Central memory CD8-positive, alpha-beta T cell (primary cell): ENCODE data around the gene IFIT3.
A peak's percentile ranks its signal among the peaks of the same experiment; 100 is the strongest.
"Not testable (repeated sequence)": the region's sequence is repeated elsewhere in the genome, so short reads cannot be mapped to it uniquely, and the experiment has no call there.

Experiments
- ATAC-seq: fragments of 150-1000 bp; cut with Tn5 transposase; replicated peaks from 2 replicates; pipeline ENCODE4 v1.10.0; 2022; ENCODE audit warnings: mild to moderate bottlenecking, moderate FRiP score, moderate number of reproducible peaks; ENCODE audit not compliant: poor library complexity, severe bottlenecking; ENCODE audit errors: extremely low read depth
- DNase-seq, 2 donors: peaks; one replicate each; pipeline ENCODE4 v3.0.0; 2021; ENCODE audit warnings: low spot score in 2 of 2
- H3K27ac Mint-ChIP-seq: one replicate; pipeline ENCODE4 v1.8.0; 2022; ENCODE audit warnings: low read depth, mild to moderate bottlenecking, moderate library complexity, mixed read lengths
- H3K27me3 Mint-ChIP-seq: one replicate; pipeline ENCODE4 v1.8.0; 2022; ENCODE audit warnings: mixed read lengths
- H3K36me3 Mint-ChIP-seq: one replicate; pipeline ENCODE4 v1.8.0; 2022; ENCODE audit warnings: mild to moderate bottlenecking, moderate library complexity, mixed read lengths; ENCODE audit not compliant: insufficient read depth
- H3K4me1 Mint-ChIP-seq: one replicate; pipeline ENCODE4 v1.8.0; 2022; ENCODE audit warnings: mixed read lengths
- H3K4me3 Mint-ChIP-seq: one replicate; pipeline ENCODE4 v1.8.0; 2022; ENCODE audit warnings: mild to moderate bottlenecking, moderate library complexity, mixed read lengths
- H3K9me3 Mint-ChIP-seq: one replicate; pipeline ENCODE4 v1.8.0; 2022; ENCODE audit warnings: mixed read lengths

Gene IFIT3

DNA sequence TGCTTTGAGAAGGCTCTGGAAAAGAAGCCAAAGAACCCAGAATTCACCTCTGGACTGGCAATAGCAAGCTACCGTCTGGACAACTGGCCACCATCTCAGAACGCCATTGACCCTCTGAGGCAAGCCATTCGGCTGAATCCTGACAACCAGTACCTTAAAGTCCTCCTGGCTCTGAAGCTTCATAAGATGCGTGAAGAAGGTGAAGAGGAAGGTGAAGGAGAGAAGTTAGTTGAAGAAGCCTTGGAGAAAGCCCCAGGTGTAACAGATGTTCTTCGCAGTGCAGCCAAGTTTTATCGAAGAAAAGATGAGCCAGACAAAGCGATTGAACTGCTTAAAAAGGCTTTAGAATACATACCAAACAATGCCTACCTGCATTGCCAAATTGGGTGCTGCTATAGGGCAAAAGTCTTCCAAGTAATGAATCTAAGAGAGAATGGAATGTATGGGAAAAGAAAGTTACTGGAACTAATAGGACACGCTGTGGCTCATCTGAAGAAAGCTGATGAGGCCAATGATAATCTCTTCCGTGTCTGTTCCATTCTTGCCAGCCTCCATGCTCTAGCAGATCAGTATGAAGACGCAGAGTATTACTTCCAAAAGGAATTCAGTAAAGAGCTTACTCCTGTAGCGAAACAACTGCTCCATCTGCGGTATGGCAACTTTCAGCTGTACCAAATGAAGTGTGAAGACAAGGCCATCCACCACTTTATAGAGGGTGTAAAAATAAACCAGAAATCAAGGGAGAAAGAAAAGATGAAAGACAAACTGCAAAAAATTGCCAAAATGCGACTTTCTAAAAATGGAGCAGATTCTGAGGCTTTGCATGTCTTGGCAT is 21.1 kb upstream of the IFIT3 start:
- H3K4me1 Mint-ChIP-seq = peaks cover 35% of the 10 kb centered on the region
- no peak for DNase-seq

DNA sequence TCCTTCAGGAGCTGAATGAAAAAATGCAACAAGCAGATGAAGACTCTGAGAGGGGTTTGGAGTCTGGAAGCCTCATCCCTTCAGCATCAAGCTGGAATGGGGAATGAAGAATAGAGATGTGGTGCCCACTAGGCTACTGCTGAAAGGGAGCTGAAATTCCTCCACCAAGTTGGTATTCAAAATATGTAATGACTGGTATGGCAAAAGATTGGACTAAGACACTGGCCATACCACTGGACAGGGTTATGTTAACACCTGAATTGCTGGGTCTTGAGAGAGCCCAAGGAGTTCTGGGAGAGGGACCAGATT is 20.6 kb upstream of the IFIT3 start:
- Mint-ChIP-seq H3K4me1 (peaks cover 31% of the 10 kb centered on the region), H3K9me3 (no peaks in the 10 kb centered on the region), H3K36me3 (peaks cover 44% of the 10 kb centered on the region), H3K27me3 (no peaks in the 10 kb centered on the region), H3K27ac (no peak overlapping the region), H3K4me3 (no peak overlapping the region)
- DNase-seq = no peak
- no peak for ATAC-seq

More for the DNA sequence above, 21.1 kb upstream of the IFIT3 start:
- no peaks in the 10 kb centered on the region for H3K9me3 Mint-ChIP-seq
- no peak for ATAC-seq
- no peak overlapping the region for H3K27ac Mint-ChIP-seq
- no peaks in the 10 kb centered on the region for H3K27me3 Mint-ChIP-seq
- peaks cover 49% of the 10 kb centered on the region for H3K36me3 Mint-ChIP-seq
- no peak overlapping the region for H3K4me3 Mint-ChIP-seq

DNA sequence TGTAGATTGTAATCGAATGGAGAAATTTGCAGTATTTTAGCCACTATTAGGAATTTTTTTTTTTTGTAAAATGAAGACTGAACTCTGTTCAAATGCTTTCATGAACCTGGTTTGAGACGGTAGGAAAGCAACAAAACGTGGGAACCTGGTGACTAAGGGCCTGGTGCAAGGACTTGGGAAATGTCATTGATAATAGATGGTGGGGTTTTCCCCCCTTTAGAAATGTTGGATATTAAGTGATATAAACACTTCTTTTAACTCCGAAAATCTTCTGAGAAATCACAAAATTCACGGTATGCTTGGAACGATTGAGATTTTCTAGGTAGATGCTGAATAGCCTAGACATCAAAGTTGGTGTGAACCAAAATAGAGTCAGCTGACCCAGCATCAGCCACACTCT is 19.5 kb upstream of the IFIT3 start:
- H3K4me3 Mint-ChIP-seq = no peak overlapping the region
- DNase-seq (no peak), ATAC-seq (no peak)
- H3K36me3 Mint-ChIP-seq = peaks cover 41% of the 10 kb centered on the region
- no peaks in the 10 kb centered on the region for H3K27me3 Mint-ChIP-seq
- peaks cover 20% of the 10 kb centered on the region for H3K4me1 Mint-ChIP-seq
- H3K27ac Mint-ChIP-seq = peak overlapping the region; percentile 19
- no peaks in the 10 kb centered on the region for H3K9me3 Mint-ChIP-seq

DNA sequence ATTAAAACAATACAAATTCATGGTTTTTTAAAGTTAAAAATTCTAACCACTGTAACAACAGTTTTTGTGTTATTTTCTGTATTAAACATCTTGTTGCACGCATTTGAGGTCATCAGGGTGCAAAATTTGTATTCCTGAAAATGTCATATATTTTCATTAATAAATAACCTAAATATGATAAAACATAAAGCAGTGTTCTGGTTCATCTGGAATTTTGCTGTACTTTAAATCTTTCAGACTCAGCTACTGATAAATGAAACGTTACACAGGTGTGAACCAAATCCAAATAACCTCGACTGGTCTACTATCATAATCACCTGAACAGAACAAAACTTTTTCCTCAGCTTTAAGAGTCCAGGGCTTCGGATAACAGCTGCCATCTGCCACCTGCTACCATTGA is 19.1 kb upstream of the IFIT3 start:
- H3K27ac Mint-ChIP-seq = no peak overlapping the region
- no peak for ATAC-seq
- no peaks in the 10 kb centered on the region for H3K27me3 Mint-ChIP-seq
- H3K4me3 Mint-ChIP-seq = no peak overlapping the region
- DNase-seq = no peak
- H3K4me1 Mint-ChIP-seq = peaks cover 16% of the 10 kb centered on the region
- H3K9me3 Mint-ChIP-seq = no peaks in the 10 kb centered on the region
- peaks cover 41% of the 10 kb centered on the region for H3K36me3 Mint-ChIP-seq

DNA sequence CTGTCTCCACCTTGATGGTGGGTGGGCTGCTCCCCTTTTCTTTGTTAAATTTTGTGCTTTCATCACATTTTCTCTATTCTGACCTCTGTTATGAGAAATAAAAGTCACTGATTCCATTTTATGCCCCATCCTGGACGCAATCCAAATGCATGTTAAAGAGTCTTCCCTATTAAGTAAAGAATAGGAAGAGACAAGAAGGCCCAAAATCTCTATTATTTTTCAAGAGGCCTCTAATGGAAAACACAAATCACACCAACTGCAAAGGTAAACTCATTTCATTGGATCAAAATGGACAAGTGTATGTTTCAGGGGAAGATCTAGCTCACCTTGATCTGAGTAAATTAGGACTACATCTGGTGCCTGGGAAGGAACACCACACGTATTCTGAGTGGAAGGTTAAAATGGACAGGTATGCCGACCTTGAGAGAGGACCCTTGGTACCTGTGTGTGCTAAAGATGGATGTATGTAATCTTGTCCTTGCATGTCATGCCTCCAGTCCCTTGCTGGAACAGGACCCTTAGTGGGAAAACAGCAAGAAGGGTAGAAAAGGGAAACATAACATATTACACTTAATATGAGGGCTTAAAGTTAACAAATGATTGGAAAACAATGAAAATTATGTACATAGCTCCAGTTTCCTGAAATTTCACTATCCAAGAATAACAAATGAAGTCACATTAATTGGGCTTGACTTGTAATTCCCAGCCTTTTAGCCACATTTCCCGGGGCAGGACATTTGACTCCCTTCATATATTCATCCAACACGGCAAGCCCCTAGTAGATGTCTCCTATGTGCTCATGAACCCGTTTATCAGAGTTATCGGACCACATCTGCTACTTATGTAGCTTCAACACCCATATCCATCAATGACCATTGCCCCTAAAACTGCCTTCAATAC is 18.4 kb upstream of the IFIT3 start:
- Mint-ChIP-seq H3K27ac (no peak overlapping the region), H3K4me3 (no peak overlapping the region), H3K36me3 (peaks cover 38% of the 10 kb centered on the region), H3K9me3 (no peaks in the 10 kb centered on the region), H3K27me3 (no peaks in the 10 kb centered on the region), H3K4me1 (peaks cover 9% of the 10 kb centered on the region)
- DNase-seq (no peak), ATAC-seq (no peak)

DNA sequence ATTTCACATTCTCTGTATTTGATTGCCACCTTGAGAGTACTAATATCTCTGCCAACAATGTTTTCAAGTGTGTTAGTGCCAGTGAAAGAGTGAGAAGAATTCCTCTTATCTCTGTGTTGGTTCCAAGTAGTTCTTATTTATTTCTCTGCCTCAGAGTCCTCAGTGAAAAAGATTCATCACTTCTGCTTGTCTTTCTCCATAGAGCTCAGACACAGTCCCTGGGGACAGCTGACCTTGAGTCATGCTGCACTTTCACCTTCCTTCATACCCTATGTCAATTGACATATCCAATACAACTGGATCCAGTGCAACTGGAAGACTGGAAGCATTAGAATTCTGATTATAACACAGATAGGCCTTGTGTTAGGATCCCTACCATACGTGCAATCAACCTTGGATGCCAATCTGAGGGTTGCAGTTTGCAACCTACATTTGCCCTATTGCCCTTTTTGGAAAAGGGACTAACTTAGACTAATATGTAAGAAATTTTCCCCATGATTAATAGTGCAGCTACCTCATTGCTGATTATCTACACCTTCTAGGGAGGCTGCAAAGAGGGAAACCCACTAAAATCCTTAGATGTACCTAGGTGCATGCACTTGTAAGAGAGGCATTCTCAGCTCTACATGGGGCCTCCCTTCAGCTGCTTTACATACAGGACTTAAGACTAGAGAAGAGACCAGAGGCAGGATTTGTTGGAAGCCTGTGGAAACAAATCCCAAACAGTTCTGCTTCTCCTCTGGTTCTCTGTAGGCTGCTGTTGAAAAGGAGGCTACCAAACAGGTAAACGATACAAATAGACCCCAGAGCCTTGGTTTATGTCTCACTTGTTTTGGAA is 17.5 kb upstream of the IFIT3 start:
- Mint-ChIP-seq H3K36me3 (peaks cover 38% of the 10 kb centered on the region), H3K4me3 (no peak overlapping the region), H3K27ac (no peak overlapping the region), H3K4me1 (peaks cover under 1% of the 10 kb centered on the region), H3K9me3 (no peaks in the 10 kb centered on the region), H3K27me3 (no peaks in the 10 kb centered on the region)
- DNase-seq (no peak), ATAC-seq (no peak)

DNA sequence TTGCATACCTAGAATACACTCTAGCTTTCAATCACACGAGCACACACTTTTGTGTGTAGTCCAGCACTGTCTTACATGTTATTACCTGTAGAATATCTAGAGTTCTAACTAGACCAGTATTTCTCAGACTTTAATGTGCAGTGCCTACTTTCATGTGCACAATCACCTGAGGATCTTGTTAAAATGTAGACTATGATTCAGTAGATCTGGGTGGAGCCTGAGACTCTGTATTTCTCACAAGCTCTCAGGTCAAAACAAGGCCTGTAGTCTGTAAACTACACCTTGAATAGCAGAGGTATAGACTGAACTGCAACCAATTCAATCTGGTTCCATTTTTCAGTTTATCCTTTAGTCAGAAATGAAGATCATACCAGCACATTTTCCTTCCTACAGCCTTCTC is 14.8 kb upstream of the IFIT3 start:
- Mint-ChIP-seq H3K36me3 (peaks cover 16% of the 10 kb centered on the region), H3K9me3 (peaks cover 6% of the 10 kb centered on the region), H3K4me3 (no peak overlapping the region), H3K27me3 (peaks cover 19% of the 10 kb centered on the region), H3K27ac (no peak overlapping the region), H3K4me1 (no peaks in the 10 kb centered on the region)
- ATAC-seq = no peak
- no peak for DNase-seq

DNA sequence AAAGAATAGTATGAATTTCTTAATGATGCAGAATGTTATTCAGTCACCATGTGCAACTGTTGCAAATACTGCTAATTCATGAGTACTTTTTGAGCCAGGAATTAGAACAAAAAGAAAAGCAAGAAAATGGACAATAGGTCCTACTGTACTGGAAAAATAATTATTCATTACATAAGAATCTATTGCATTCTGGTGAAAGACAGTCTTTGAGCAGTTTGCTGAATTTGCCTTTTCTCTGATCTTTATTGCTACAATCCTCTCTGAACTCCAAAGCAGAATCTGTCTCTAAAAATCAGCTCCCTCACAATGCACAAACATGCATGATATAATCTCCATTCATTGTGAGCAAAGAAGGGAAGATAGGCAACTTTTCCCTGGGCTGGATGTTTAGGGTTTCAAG is 13.1 kb upstream of the IFIT3 start:
- Mint-ChIP-seq H3K4me1 (no peaks in the 10 kb centered on the region), H3K9me3 (peaks cover 6% of the 10 kb centered on the region), H3K4me3 (no peak overlapping the region), H3K27ac (no peak overlapping the region), H3K27me3 (peaks cover 37% of the 10 kb centered on the region), H3K36me3 (peaks cover 6% of the 10 kb centered on the region)
- DNase-seq (no peak), ATAC-seq (no peak)

DNA sequence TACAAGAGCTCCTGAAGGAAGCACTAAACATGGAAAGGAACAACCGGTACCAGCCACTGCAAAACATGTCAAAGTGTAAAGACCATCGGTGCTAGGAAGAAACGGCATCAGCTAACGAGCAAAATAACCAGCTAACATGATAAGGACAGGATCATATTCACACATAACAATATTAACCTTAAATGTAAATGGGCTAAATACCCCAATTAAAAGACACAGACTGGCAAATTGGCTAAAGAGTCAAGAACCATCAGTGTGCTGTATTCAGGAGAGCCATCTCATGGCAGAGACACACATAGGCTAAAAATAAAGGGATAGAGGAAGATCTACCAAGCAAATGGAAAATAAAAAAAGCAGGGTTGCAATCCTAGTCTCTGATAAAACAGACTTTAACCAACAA is 9.8 kb upstream of the IFIT3 start:
- ATAC-seq, H3K4me1 Mint-ChIP-seq, H3K36me3 Mint-ChIP-seq, H3K9me3 Mint-ChIP-seq, H3K4me3 Mint-ChIP-seq, H3K27ac Mint-ChIP-seq, DNase-seq: not testable (repeated sequence)
- peaks cover 49% of the 10 kb centered on the region for H3K27me3 Mint-ChIP-seq

DNA sequence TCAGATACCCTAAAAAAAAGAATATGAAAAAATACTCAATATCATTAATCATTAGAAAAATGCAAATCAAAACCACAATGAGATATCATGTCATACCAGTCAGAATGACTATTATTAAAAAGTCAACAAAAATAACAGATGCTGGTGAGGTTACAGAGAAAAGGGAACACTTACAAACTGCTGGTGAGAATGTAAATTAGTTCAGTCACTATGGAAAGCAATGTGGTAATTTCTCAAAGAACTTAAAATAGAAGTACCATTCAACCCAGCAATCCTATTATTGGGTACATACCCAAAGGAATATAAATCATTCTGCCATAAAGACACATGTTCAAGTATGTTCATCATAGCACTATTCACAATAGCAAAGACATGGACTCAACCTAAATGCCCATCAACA is 2.7 kb upstream of the IFIT3 start:
- not testable (repeated sequence) for DNase-seq, H3K9me3 Mint-ChIP-seq, H3K36me3 Mint-ChIP-seq, H3K27ac Mint-ChIP-seq, ATAC-seq, H3K4me3 Mint-ChIP-seq
- peaks cover 25% of the 10 kb centered on the region for H3K4me1 Mint-ChIP-seq
- peaks cover 24% of the 10 kb centered on the region for H3K27me3 Mint-ChIP-seq

DNA sequence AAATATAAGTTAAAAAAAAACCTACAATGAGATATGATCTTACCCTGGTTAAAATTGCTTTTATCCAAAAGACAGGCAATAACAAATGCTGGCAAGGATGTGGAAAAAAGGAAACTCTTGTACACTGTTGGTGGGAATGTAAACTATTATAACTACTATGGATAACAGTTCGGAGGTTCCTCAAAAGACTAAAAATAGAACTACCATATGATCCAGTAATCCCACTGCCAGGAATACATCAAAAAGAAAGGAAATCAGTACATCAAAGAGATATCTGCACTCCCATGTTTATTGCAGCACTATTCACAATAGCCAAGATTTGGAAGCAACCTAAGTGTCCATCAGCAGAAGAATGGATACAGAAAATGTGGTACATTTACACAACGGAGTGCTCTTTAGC is 1.9 kb upstream of the IFIT3 start:
- Mint-ChIP-seq H3K4me3 (peak overlapping the region; percentile 28), H3K27me3 (peaks cover 21% of the 10 kb centered on the region), H3K4me1 (peaks cover 31% of the 10 kb centered on the region)
- H3K27ac Mint-ChIP-seq, H3K36me3 Mint-ChIP-seq, H3K9me3 Mint-ChIP-seq, DNase-seq, ATAC-seq: not testable (repeated sequence)

DNA sequence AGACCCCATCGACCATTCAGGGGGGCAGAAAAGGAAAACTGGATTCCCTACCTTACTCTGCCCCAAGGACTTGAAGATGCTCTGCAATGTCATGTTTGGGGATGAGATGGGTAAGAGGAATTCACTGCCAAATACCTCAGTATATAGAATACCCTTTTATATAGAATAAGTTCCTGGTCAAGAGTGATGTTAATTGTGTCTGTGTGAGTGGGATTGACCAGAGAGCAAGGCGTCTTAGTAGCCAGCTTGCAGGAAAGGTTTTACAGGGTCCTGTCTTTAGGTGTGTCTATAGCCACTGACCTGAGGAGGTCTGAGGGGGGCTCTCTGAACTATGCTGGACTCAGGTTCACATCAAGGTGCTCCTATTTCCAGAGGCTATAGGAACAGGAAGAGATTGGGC is 1.4 kb downstream of the IFIT3 start:
- no peak for DNase-seq
- Mint-ChIP-seq H3K4me1 (peaks cover 58% of the 10 kb centered on the region), H3K36me3 (peaks cover 25% of the 10 kb centered on the region), H3K9me3 (no peaks in the 10 kb centered on the region), H3K27ac (peak overlapping the region; percentile 81), H3K27me3 (peaks cover 4% of the 10 kb centered on the region), H3K4me3 (peak overlapping the region; percentile 84)
- ATAC-seq = no peak
